ENCODE measurements around the gene IL17B.

IL17B gene

DNA sequence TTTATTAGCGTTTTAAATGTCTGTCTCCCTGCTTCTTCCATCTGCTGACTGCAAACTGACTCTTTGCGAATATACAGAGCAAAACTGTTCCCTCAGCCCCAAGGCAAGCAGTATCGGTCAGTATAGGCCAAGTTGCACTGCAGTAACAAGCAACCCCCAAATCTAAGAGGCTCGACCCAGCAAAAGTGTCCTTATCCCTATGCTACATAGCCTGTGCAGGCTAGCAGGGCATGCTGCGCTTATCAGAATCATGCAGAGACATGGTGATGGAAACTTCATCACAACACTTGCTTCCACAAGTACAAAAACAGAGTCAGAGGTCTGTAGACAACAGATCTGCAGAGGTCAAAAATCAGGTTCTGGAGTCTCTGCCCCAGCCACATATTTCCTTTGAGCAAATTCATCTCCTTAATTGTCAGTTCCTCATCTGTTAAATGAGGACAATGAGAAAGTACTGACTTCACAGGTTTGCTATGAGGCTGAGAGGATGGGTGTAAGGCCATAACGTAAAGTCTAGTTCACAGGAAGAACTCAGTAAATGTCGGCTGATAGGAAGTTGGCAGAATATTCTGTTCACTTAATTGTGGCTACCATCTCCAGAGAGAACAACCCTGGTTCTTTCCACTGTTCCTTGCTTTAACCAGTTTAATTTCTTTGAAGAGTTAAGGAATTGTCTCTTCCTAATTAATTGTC, 9.6 kb upstream of the IL17B start:
- Histone ChIP-seq H3K27ac (ENCODE audit: low read depth, low read length) (peak overlapping the region; percentile 20), H3K14ac (ENCODE audit: low read length) (no peak overlapping the region)

DNA sequence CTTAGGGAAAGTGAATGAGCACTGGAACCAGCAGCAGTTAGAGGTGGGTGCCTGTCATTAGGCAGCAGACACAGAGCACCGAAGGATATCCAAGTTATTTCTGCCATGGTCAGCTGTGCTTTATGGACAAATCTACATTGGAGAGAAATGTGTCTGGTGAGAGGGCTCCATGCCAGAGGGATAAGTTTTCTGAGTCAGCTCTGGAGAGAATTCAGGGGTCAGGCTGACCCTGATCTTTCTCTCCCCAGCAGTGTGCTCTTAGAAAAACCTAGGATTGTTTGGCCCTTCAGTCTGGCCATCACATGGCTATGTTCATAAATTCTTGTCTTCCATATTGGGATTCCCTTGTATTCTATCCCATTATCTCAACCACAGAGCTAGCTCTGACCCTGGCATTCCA, 8.9 kb upstream of the IL17B start:
- H2BK120ac ChIP-seq (ENCODE audit: insufficient read depth, low read length, poor library complexity) = peak overlapping the region; percentile 39
- H4K91ac ChIP-seq (ENCODE audit: low read depth, low read length) = peak overlapping the region; percentile 15
- no CpG with 5 or more reads among the region's 1 CpG for WGBS (ENCODE audit: extremely low coverage, insufficient coverage, insufficient read length)
- no peak overlapping the region for H3K4me3 ChIP-seq (ENCODE audit: low read depth, low read length)
- peak overlapping the region; percentile 20 for H3K27ac ChIP-seq (ENCODE audit: low read depth, low read length)
- H3K27me3 ChIP-seq (ENCODE audit: insufficient read depth, low read length) = no peaks in the 10 kb centered on the region
- peaks cover 3% of the 10 kb centered on the region for H3K9me3 ChIP-seq (ENCODE audit: insufficient read depth, low read depth, low read length)
- H3K14ac ChIP-seq (ENCODE audit: low read length) = peak overlapping the region; percentile 69
- H4K8ac ChIP-seq (ENCODE audit: low read depth, low read length) = no peak overlapping the region
- no peak overlapping the region for H3K4ac ChIP-seq (ENCODE audit: low read depth, low read length)
- H3K36me3 ChIP-seq (ENCODE audit: control insufficient read depth in 1 of 2, insufficient read depth in 2 of 2, low read length in 2 of 2) = no peaks in the 10 kb centered on the region
- DNase-seq = no peak
- no peaks in the 10 kb centered on the region for H3K79me2 ChIP-seq (ENCODE audit: control insufficient read depth, insufficient read depth, low read length, poor library complexity)
- no peak overlapping the region for H3K9ac ChIP-seq (ENCODE audit: low read length)
- no peak overlapping the region for H3K4me2 ChIP-seq (ENCODE audit: low read length)
- no peak overlapping the region for H2AFZ ChIP-seq (ENCODE audit: insufficient read depth, low read length, poor library complexity)
- H4K12ac ChIP-seq (ENCODE audit: low read depth, low read length) = no peak overlapping the region
- peaks cover 17 to 29% of the 10 kb centered on the region in 2 experiments for H3K4me1 ChIP-seq (ENCODE audit: control insufficient read depth in 1 of 2, insufficient read depth in 2 of 2, low read length in 2 of 2)
- H3K23ac ChIP-seq (ENCODE audit: low read length) = no peak overlapping the region
- H3K18ac ChIP-seq (ENCODE audit: low read length) = peak overlapping the region; percentile 44
- H2BK12ac ChIP-seq (ENCODE audit: low read length) = peak overlapping the region; percentile 53
- peaks cover 10% of the 10 kb centered on the region for H3K79me1 ChIP-seq (ENCODE audit: low read length)
- peak overlapping the region; percentile 49 for H2BK5ac ChIP-seq (ENCODE audit: low read depth, low read length, poor library complexity)
- H2AK5ac ChIP-seq (ENCODE audit: low read length) = no peak overlapping the region

More for the DNA sequence above, 9.6 kb upstream of the IL17B start:
- Histone ChIP-seq H3K9ac (ENCODE audit: low read length) (no peak overlapping the region), H3K79me2 (ENCODE audit: control insufficient read depth, insufficient read depth, low read length, poor library complexity) (no peaks in the 10 kb centered on the region), H2BK12ac (ENCODE audit: low read length) (no peak overlapping the region), H4K8ac (ENCODE audit: low read depth, low read length) (no peak overlapping the region), H2BK120ac (ENCODE audit: insufficient read depth, low read length, poor library complexity) (no peak overlapping the region), H4K12ac (ENCODE audit: low read depth, low read length) (no peak overlapping the region), H3K36me3 (ENCODE audit: control insufficient read depth in 1 of 2, insufficient read depth in 2 of 2, low read length in 2 of 2) (no peaks in the 10 kb centered on the region), H3K18ac (ENCODE audit: low read length) (no peak overlapping the region), H3K79me1 (ENCODE audit: low read length) (peaks cover 7% of the 10 kb centered on the region), H3K4me2 (ENCODE audit: low read length) (no peak overlapping the region), H2AFZ (ENCODE audit: insufficient read depth, low read length, poor library complexity) (no peak overlapping the region), H3K4me3 (ENCODE audit: low read depth, low read length) (no peak overlapping the region), H3K9me3 (ENCODE audit: insufficient read depth, low read depth, low read length) (peaks cover 3% of the 10 kb centered on the region), H3K4me1 (ENCODE audit: control insufficient read depth in 1 of 2, insufficient read depth in 2 of 2, low read length in 2 of 2) (peaks cover 11 to 26% of the 10 kb centered on the region in 2 experiments), H3K27me3 (ENCODE audit: insufficient read depth, low read length) (no peaks in the 10 kb centered on the region), H4K91ac (ENCODE audit: low read depth, low read length) (no peak overlapping the region), H3K23ac (ENCODE audit: low read length) (no peak overlapping the region), H3K4ac (ENCODE audit: low read depth, low read length) (no peak overlapping the region), H2BK5ac (ENCODE audit: low read depth, low read length, poor library complexity) (no peak overlapping the region), H2AK5ac (ENCODE audit: low read length) (no peak overlapping the region)
- WGBS (ENCODE audit: extremely low coverage, insufficient coverage, insufficient read length) = no CpG with 5 or more reads among the region's 7 CpGs
- DNase-seq = no peak

DNA sequence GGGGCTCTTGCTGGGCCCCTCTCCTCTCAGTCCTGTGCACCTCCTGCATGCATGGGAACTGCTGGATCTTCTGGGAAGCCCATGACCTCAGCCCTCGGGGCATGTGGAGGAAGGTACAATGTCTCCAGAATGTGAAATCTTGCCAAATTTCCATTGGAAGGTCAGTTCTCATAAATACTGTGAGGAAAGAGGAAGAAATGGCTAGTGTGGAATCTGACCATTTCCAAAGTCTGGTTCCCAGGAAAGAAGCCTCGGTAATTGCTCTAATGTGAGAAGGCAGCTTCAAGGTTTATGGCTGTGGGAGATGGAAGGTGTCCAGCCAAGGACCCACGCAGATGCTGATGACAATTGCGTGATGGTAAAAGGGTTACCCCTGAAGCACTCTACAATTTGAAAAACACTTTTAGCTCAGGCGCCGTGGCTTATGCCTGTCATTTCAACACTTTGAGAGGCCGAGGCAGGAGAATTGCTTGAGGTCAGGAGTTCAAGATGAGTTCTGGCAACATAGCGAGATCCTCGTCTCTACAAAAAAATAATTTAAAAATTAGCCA, 8.1 kb upstream of the IL17B start:
- no peak for DNase-seq

DNA sequence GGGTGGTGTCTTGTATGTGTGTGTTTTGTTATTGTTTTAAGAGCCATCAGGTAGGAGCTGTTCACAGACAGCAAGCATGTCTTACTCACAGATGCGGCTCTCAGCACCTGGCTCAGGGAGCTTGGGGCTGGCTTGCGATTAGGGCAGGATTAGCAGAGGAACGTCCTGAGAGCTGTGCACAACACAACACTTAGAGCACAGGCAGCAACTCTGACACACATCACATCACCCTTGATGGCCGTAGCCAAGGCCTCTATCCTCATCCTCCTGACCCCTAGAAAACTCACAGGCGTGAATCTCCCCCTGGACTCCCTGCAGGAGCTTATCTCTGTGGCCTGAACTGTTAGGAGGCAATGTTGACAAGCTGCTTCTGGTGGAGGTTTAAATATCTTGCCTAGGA, 7.1 kb upstream of the IL17B start:
- no peak for DNase-seq

More for the DNA sequence above, 8.1 kb upstream of the IL17B start:
- Histone ChIP-seq H3K79me2 (ENCODE audit: control insufficient read depth, insufficient read depth, low read length, poor library complexity) (no peaks in the 10 kb centered on the region), H3K18ac (ENCODE audit: low read length) (no peak overlapping the region), H3K79me1 (ENCODE audit: low read length) (peaks cover 13% of the 10 kb centered on the region), H4K91ac (ENCODE audit: low read depth, low read length) (peak overlapping the region; percentile 68), H3K9me3 (ENCODE audit: insufficient read depth, low read depth, low read length) (no peaks in the 10 kb centered on the region), H3K4ac (ENCODE audit: low read depth, low read length) (peak overlapping the region; percentile 29), H3K9ac (ENCODE audit: low read length) (no peak overlapping the region), H3K14ac (ENCODE audit: low read length) (peak overlapping the region; percentile 14), H3K4me2 (ENCODE audit: low read length) (no peak overlapping the region), H2BK120ac (ENCODE audit: insufficient read depth, low read length, poor library complexity) (peak overlapping the region; percentile 50), H2AK5ac (ENCODE audit: low read length) (no peak overlapping the region), H3K36me3 (ENCODE audit: control insufficient read depth in 1 of 2, insufficient read depth in 2 of 2, low read length in 2 of 2) (no peaks in the 10 kb centered on the region), H3K27me3 (ENCODE audit: insufficient read depth, low read length) (no peaks in the 10 kb centered on the region), H3K27ac (ENCODE audit: low read depth, low read length) (no peak overlapping the region), H2BK5ac (ENCODE audit: low read depth, low read length, poor library complexity) (no peak overlapping the region), H4K12ac (ENCODE audit: low read depth, low read length) (no peak overlapping the region), H3K4me1 (ENCODE audit: control insufficient read depth in 1 of 2, insufficient read depth in 2 of 2, low read length in 2 of 2) (peaks cover 23 to 35% of the 10 kb centered on the region in 2 experiments), H3K23ac (ENCODE audit: low read length) (no peak overlapping the region), H2BK12ac (ENCODE audit: low read length) (peak overlapping the region; percentile 18), H4K8ac (ENCODE audit: low read depth, low read length) (no peak overlapping the region), H3K4me3 (ENCODE audit: low read depth, low read length) (no peak overlapping the region), H2AFZ (ENCODE audit: insufficient read depth, low read length, poor library complexity) (no peak overlapping the region)
- no CpG with 5 or more reads among the region's 9 CpGs for WGBS (ENCODE audit: extremely low coverage, insufficient coverage, insufficient read length)

More for the DNA sequence above, 7.1 kb upstream of the IL17B start:
- Histone ChIP-seq H3K79me1 (ENCODE audit: low read length) (peaks cover 16% of the 10 kb centered on the region), H3K18ac (ENCODE audit: low read length) (peak overlapping the region; percentile 57), H4K91ac (ENCODE audit: low read depth, low read length) (peak overlapping the region; percentile 53), H3K4me2 (ENCODE audit: low read length) (no peak overlapping the region), H2AFZ (ENCODE audit: insufficient read depth, low read length, poor library complexity) (no peak overlapping the region), H3K27me3 (ENCODE audit: insufficient read depth, low read length) (no peaks in the 10 kb centered on the region), H3K23ac (ENCODE audit: low read length) (no peak overlapping the region), H3K27ac (ENCODE audit: low read depth, low read length) (peak overlapping the region; percentile 76), H3K79me2 (ENCODE audit: control insufficient read depth, insufficient read depth, low read length, poor library complexity) (no peaks in the 10 kb centered on the region), H3K14ac (ENCODE audit: low read length) (peak overlapping the region; percentile 1), H3K36me3 (ENCODE audit: control insufficient read depth in 1 of 2, insufficient read depth in 2 of 2, low read length in 2 of 2) (no peaks in the 10 kb centered on the region), H3K4me1 (ENCODE audit: control insufficient read depth in 1 of 2, insufficient read depth in 2 of 2, low read length in 2 of 2) (peaks cover 28 to 34% of the 10 kb centered on the region in 2 experiments), H4K12ac (ENCODE audit: low read depth, low read length) (no peak overlapping the region), H3K9ac (ENCODE audit: low read length) (no peak overlapping the region), H2AK5ac (ENCODE audit: low read length) (peak overlapping the region; percentile 6), H4K8ac (ENCODE audit: low read depth, low read length) (no peak overlapping the region), H3K4ac (ENCODE audit: low read depth, low read length) (no peak overlapping the region), H3K4me3 (ENCODE audit: low read depth, low read length) (no peak overlapping the region), H3K9me3 (ENCODE audit: insufficient read depth, low read depth, low read length) (no peaks in the 10 kb centered on the region), H2BK120ac (ENCODE audit: insufficient read depth, low read length, poor library complexity) (peak overlapping the region; percentile 73), H2BK5ac (ENCODE audit: low read depth, low read length, poor library complexity) (peak overlapping the region; percentile 25), H2BK12ac (ENCODE audit: low read length) (peak overlapping the region; percentile 51)
- WGBS (ENCODE audit: extremely low coverage, insufficient coverage, insufficient read length) = no CpG with 5 or more reads among the region's 5 CpGs

Measured in trophoblast cell (in vitro differentiated cells and primary cell).